H9 (cell line): ENCODE data around the gene EXOC3L1. TPM values are rescaled to one million over a fixed set of nuclear protein-coding genes. Genes with fewer than 3 reads are reported as not detected.

Experiments
- DNase-seq: peaks from one replicate; pipeline ENCODE4 v3.0.0-alpha.2; 2017
- H2AFZ ChIP-seq: one replicate; pipeline ENCODE4 v1.6.1; 2013; ENCODE audit warnings: mild to moderate bottlenecking, low read length, control low read depth, moderate library complexity
- H2AK5ac ChIP-seq: 2 replicates; pipeline ENCODE4 v1.6.1; 2013; ENCODE audit warnings: low read length, control low read depth, mixed read lengths; ENCODE audit not compliant: insufficient read length
- H2BK120ac ChIP-seq: one replicate; pipeline ENCODE4 v1.6.1; 2013; ENCODE audit warnings: low read depth, mild to moderate bottlenecking, low read length, control low read depth, inconsistent platforms; ENCODE audit not compliant: poor library complexity, severe bottlenecking
- H2BK12ac ChIP-seq: 2 replicates; pipeline ENCODE4 v1.6.1; 2013; ENCODE audit warnings: low read length, control low read depth, mixed read lengths, low read depth; ENCODE audit not compliant: insufficient read length
- H2BK15ac ChIP-seq: 2 replicates; pipeline ENCODE4 v1.6.1; 2013; ENCODE audit warnings: low read depth, low read length, control low read depth
- H2BK20ac ChIP-seq: one replicate; pipeline ENCODE4 v1.6.1; 2013; ENCODE audit warnings: low read depth, mild to moderate bottlenecking, low read length, control low read depth, inconsistent platforms; ENCODE audit not compliant: poor library complexity, severe bottlenecking
- H2BK5ac ChIP-seq: 2 replicates; pipeline ENCODE4 v1.6.1; 2013; ENCODE audit warnings: low read length, control low read depth, mixed read lengths; ENCODE audit not compliant: insufficient read length
- H3K14ac ChIP-seq: 2 replicates; pipeline ENCODE4 v1.6.1; 2013; ENCODE audit warnings: low read length, control low read depth; ENCODE audit not compliant: insufficient read depth
- H3K18ac ChIP-seq: 2 replicates; pipeline ENCODE4 v1.6.1; 2013; ENCODE audit warnings: low read depth, mild to moderate bottlenecking, mixed read lengths, low read length, control low read depth; ENCODE audit not compliant: insufficient read length
- H3K23ac ChIP-seq: 2 replicates; pipeline ENCODE4 v1.6.1; 2013; ENCODE audit warnings: low read length, control low read depth, mixed read lengths, low read depth; ENCODE audit not compliant: insufficient read length
- H3K23me2 ChIP-seq: 2 replicates; pipeline ENCODE4 v1.6.1; 2013; ENCODE audit warnings: low read depth, mild to moderate bottlenecking, mixed read lengths, low read length, control low read depth; ENCODE audit not compliant: insufficient read length, poor library complexity, severe bottlenecking
- H3K27ac ChIP-seq: 2 replicates; pipeline ENCODE4 v1.5.1; 2013; ENCODE audit warnings: low read length, control low read depth, mixed read lengths, low read depth; ENCODE audit not compliant: insufficient read length
- H3K27me3 ChIP-seq: 2 replicates; pipeline ENCODE4 v1.6.1; 2013; ENCODE audit warnings: low read length, control low read depth, inconsistent platforms; ENCODE audit not compliant: insufficient read depth
- H3K4ac ChIP-seq: 2 replicates; pipeline ENCODE4 v1.6.1; 2013; ENCODE audit warnings: low read depth, mild to moderate bottlenecking, control low read depth, inconsistent platforms, low read length, moderate library complexity
- H3K4me1 ChIP-seq: 2 replicates; pipeline ENCODE4 v1.6.1; 2013; ENCODE audit warnings: low read length, control low read depth, inconsistent platforms; ENCODE audit not compliant: insufficient read depth
- H3K4me2 ChIP-seq: 2 replicates; pipeline ENCODE4 v1.6.1; 2013; ENCODE audit warnings: low read length, control low read depth, mixed read lengths; ENCODE audit not compliant: insufficient read length, insufficient read depth
- H3K56ac ChIP-seq: 2 replicates; pipeline ENCODE4 v1.6.1; 2013; ENCODE audit warnings: low read depth, mild to moderate bottlenecking, mixed read lengths, low read length, control low read depth; ENCODE audit not compliant: insufficient read length
- H3K79me1 ChIP-seq: 2 replicates; pipeline ENCODE4 v1.6.1; 2013; ENCODE audit warnings: low read depth, mild to moderate bottlenecking, moderate library complexity, low read length, control low read depth, inconsistent platforms; ENCODE audit not compliant: insufficient read depth, poor library complexity, severe bottlenecking
- H3K79me2 ChIP-seq: 2 replicates; pipeline ENCODE4 v1.6.1; 2013; ENCODE audit warnings: low read length, control low read depth, inconsistent platforms; ENCODE audit not compliant: insufficient read depth
- H3K9ac ChIP-seq: 2 replicates; pipeline ENCODE4 v1.6.1; 2013; ENCODE audit warnings: low read length, control low read depth, mixed read lengths; ENCODE audit not compliant: insufficient read length; ENCODE audit errors: extremely low read depth
- H3K9me3 ChIP-seq: one replicate; pipeline ENCODE4 v1.6.1; 2013; ENCODE audit warnings: low read depth, low read length, inconsistent platforms; ENCODE audit not compliant: control insufficient read depth
- H3T11ph ChIP-seq: one replicate; pipeline ENCODE4 v1.6.1; 2013; ENCODE audit warnings: mild to moderate bottlenecking, low read length, control low read depth, inconsistent platforms
- H4K20me1 ChIP-seq: one replicate; pipeline ENCODE4 v1.6.1; 2013; ENCODE audit not compliant: control insufficient read depth, insufficient read length, insufficient read depth
- H4K5ac ChIP-seq: 2 replicates; pipeline ENCODE4 v1.6.1; 2013; ENCODE audit warnings: low read depth, mild to moderate bottlenecking, mixed read lengths, low read length, control low read depth; ENCODE audit not compliant: insufficient read length
- H4K8ac ChIP-seq: replicated peaks from 2 replicates; pipeline ENCODE4 v1.6.1; 2013; ENCODE audit warnings: low read length, control low read depth, mixed read lengths, low read depth; ENCODE audit not compliant: insufficient read length
- H4K91ac ChIP-seq: 2 replicates; pipeline ENCODE4 v1.6.1; 2013; ENCODE audit warnings: low read depth, mild to moderate bottlenecking, moderate library complexity, mixed read lengths, low read length, control low read depth; ENCODE audit not compliant: insufficient read length
- H3K27ac Mint-ChIP-seq, 3 experiments: 2 replicates in 2 of 3; 3 replicates in 1 of 3; pipeline ENCODE4 v1.8.0; 2020 to 2021; ENCODE audit warnings: mixed read lengths in 3 of 3, mild to moderate bottlenecking in 1 of 3, moderate library complexity in 1 of 3
- H3K27me3 Mint-ChIP-seq: 2 replicates; pipeline ENCODE4 v1.8.0; 2021; ENCODE audit warnings: low read depth, mild to moderate bottlenecking, moderate library complexity, mixed read lengths
- H3K36me3 Mint-ChIP-seq, 3 experiments: 2 replicates in 2 of 3; 3 replicates in 1 of 3; pipeline ENCODE4 v1.8.0; 2020 to 2021; ENCODE audit warnings: low read depth in 3 of 3, mixed read lengths in 3 of 3; ENCODE audit not compliant: insufficient read depth in 1 of 3
- H3K4me1 Mint-ChIP-seq, 2 experiments: 2 replicates each; pipeline ENCODE4 v1.8.0; 2020; ENCODE audit warnings: mixed read lengths in 2 of 2
- H3K4me3 Mint-ChIP-seq, 2 experiments: 2 replicates in 1 of 2; 3 replicates in 1 of 2; pipeline ENCODE4 v1.8.0; 2020 to 2021; ENCODE audit warnings: mild to moderate bottlenecking in 2 of 2, mixed read lengths in 2 of 2, moderate library complexity in 1 of 2
- H3K9me3 Mint-ChIP-seq, 2 experiments: 2 replicates in 1 of 2; 3 replicates in 1 of 2; pipeline ENCODE4 v1.8.0; 2020; ENCODE audit warnings: mild to moderate bottlenecking in 2 of 2, mixed read lengths in 2 of 2, moderate library complexity in 1 of 2
- WGBS: extraction: QIAGEN DNeasy Blood & Tissue Kit; methylation state at CpG from one replicate; pipeline ENCODE4 v1.1.7; 2013; ENCODE audit warnings: missing lambda C conversion rate, low lambda C conversion rate, mixed read lengths; ENCODE audit not compliant: insufficient read length; ENCODE audit errors: extremely low coverage; 5-methylcytosine and 5-hydroxymethylcytosine counted together
- total RNA-seq: library from RNA; stranded (reverse); gene quantifications from 2 replicates; pipeline ENCODE4 v1.2.1, GENCODE V29; 2021
- TF ChIP-seq, protein P1 (sequence below): fragments of 200-600 bp; sonication (generic); conservative IDR thresholded peaks from 3 replicates; pipeline ENCODE4 v1.8.0; 2021; ENCODE audit warnings: antibody characterized with exemption, mild to moderate bottlenecking

The EXOC3L1 gene
- total RNA-seq, 1 experiment from 2014 or later: 3.3 TPM

DNA sequence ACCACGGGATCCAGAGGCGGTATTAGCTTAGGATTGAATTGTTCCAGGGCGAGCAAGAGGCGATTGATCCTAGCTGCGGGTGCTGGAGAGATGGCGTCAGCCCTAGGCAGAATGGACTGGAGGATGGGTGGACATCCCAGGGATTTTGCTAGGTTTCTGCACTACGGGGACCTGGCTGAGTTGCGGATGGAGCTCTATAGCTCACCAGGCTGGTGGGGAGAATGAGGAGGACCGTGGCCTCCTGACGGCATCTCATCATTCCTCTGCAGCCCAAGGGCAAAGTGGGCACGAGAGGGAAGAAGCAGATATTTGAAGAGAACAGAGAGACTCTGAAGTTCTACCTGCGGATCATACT, 37.6 kb upstream of the EXOC3L1 start:
- Histone ChIP-seq H3K79me2 (peaks cover 5% of the 10 kb centered on the region; the same call in 1 of the 2 replicates), H3K9me3 (no peaks in the 10 kb centered on the region), H2BK15ac (no peak overlapping the region), H3K4me1 (peaks cover 4% of the 10 kb centered on the region), H3K56ac (no peak overlapping the region), H4K8ac (peak overlapping the region; percentile 52), H2BK5ac (no peak overlapping the region), H2BK20ac (no peak overlapping the region), H3K9ac (peak overlapping the region; percentile 86), H3T11ph (no peak overlapping the region), H2BK12ac (no peak overlapping the region), H4K91ac (no peak overlapping the region), H3K23me2 (peaks cover 15% of the 10 kb centered on the region), H2AK5ac (no peak overlapping the region), H2AFZ (no peak overlapping the region), H4K20me1 (no peaks in the 10 kb centered on the region), H4K5ac (no peak overlapping the region), H3K14ac (no peak overlapping the region; the same call in 1 of the 2 replicates), H3K23ac (no peak overlapping the region), H3K27ac (no peak overlapping the region), H3K79me1 (peaks cover 3% of the 10 kb centered on the region), H3K27me3 (no peaks in the 10 kb centered on the region), H3K18ac (no peak overlapping the region), H2BK120ac (no peak overlapping the region), H3K4ac (no peak overlapping the region), H3K4me2 (peak overlapping the region; percentile 98)
- peak overlapping the region; percentile 97 to 99 (median 98); a peak in 5 of 7 replicates for H3K27ac Mint-ChIP-seq
- peak overlapping the region; percentile 99 to 100 for H3K4me3 Mint-ChIP-seq
- TF ChIP-seq, protein P1, sequence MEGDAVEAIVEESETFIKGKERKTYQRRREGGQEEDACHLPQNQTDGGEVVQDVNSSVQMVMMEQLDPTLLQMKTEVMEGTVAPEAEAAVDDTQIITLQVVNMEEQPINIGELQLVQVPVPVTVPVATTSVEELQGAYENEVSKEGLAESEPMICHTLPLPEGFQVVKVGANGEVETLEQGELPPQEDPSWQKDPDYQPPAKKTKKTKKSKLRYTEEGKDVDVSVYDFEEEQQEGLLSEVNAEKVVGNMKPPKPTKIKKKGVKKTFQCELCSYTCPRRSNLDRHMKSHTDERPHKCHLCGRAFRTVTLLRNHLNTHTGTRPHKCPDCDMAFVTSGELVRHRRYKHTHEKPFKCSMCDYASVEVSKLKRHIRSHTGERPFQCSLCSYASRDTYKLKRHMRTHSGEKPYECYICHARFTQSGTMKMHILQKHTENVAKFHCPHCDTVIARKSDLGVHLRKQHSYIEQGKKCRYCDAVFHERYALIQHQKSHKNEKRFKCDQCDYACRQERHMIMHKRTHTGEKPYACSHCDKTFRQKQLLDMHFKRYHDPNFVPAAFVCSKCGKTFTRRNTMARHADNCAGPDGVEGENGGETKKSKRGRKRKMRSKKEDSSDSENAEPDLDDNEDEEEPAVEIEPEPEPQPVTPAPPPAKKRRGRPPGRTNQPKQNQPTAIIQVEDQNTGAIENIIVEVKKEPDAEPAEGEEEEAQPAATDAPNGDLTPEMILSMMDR: no peak
- peaks cover 13 to 50% (median 45%) of the 10 kb centered on the region in 3 experiments; a peak in 6 of 7 replicates for H3K36me3 Mint-ChIP-seq
- H3K9me3 Mint-ChIP-seq: no peaks in the 10 kb centered on the region; a peak in 1 of 5 replicates
- H3K4me1 Mint-ChIP-seq: peaks cover 17 to 20% of the 10 kb centered on the region in 2 experiments
- DNase-seq: no peak
- whole genome bisulfite sequencing: no CpG with 5 or more reads among the region's 12 CpGs
- peaks cover 16% of the 10 kb centered on the region for H3K27me3 Mint-ChIP-seq
